Measurements from ENCODE around the gene UBE2C. TPM values are rescaled to one million over a fixed set of nuclear protein-coding genes. Genes with fewer than 3 reads are reported as not detected.
"Not testable (repeated sequence)": the region's sequence is repeated elsewhere in the genome, so short reads cannot be mapped to it uniquely, and the experiment has no call there.

UBE2C gene
- total RNA-seq, 1 donor from 2014 or later, result 33.0 TPM

- Mint-ChIP-seq H3K9me3 (ENCODE audit: unreplicated experiment) (peaks cover 3% of the 10 kb centered on the region), H3K27me3 (ENCODE audit: unreplicated experiment) (peaks cover 7% of the 10 kb centered on the region), H3K4me3 (ENCODE audit: unreplicated experiment) (no peak within 1 kb of the TSS), H3K27ac (ENCODE audit: unreplicated experiment) (peak within 1 kb of the TSS; percentile 33), H3K4me1 (ENCODE audit: low read depth, unreplicated experiment) (no peaks in the 10 kb centered on the region), H3K36me3 (ENCODE audit: unreplicated experiment) (no peaks in the 10 kb centered on the region)
- TF ChIP-seq CTCF (IDR thresholded peaks at IDR 0.05; ENCODE audit: partially characterized antibody, unreplicated experiment), result no peak
- DNase-seq, result no peak
Measured at GRCh38 chr20:45827030-45827652, 14.7 kb downstream of the UBE2C start, which contains the start of gene TNNC2. Gene TNNC2, minus strand, starts transcription at chr20:45827312. Its CDS starts 64 bp downstream, at chr20:45827248.

GRCh38 chr20:45827712-45828111 is 15.3 kb downstream of the UBE2C start:
- TF ChIP-seq CTCF (IDR thresholded peaks at IDR 0.05; ENCODE audit: partially characterized antibody, unreplicated experiment), result no peak
- no peak for DNase-seq
- no peak overlapping the region for H3K27ac Mint-ChIP-seq (ENCODE audit: unreplicated experiment)
- H3K4me1 Mint-ChIP-seq (ENCODE audit: low read depth, unreplicated experiment), result no peaks in the 10 kb centered on the region
- peaks cover 5% of the 10 kb centered on the region for H3K27me3 Mint-ChIP-seq (ENCODE audit: unreplicated experiment)
- no peaks in the 10 kb centered on the region for H3K36me3 Mint-ChIP-seq (ENCODE audit: unreplicated experiment)
- no peak overlapping the region for H3K4me3 Mint-ChIP-seq (ENCODE audit: unreplicated experiment)
- peaks cover 1% of the 10 kb centered on the region for H3K9me3 Mint-ChIP-seq (ENCODE audit: unreplicated experiment)

DNA sequence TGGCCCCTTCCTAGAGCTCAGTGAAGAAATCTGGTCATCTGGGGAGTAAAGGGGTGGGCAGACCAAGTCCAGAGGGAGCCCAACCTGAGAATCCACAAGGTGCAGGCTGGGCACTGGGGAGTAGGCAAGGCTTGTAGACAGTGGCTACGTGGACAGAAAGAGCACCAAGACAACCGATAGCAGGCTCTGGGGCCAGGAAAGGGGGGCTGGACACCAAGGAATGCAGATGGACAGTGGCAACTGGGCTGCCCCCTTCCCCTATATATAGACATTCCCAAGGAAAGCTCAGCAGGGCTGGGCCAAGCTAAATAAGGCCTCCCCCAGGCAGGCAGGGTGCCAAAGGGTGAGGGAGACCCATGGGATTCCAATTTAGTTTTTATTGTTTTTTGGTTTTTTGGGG is 16.1 kb downstream of the UBE2C start:
- H3K4me3 Mint-ChIP-seq (ENCODE audit: unreplicated experiment), result no peak overlapping the region
- no peaks in the 10 kb centered on the region for H3K4me1 Mint-ChIP-seq (ENCODE audit: low read depth, unreplicated experiment)
- TF ChIP-seq CTCF (IDR thresholded peaks at IDR 0.05; ENCODE audit: partially characterized antibody, unreplicated experiment), result no peak
- H3K9me3 Mint-ChIP-seq (ENCODE audit: unreplicated experiment), result peaks cover 1% of the 10 kb centered on the region
- H3K27ac Mint-ChIP-seq (ENCODE audit: unreplicated experiment), result no peak overlapping the region
- H3K27me3 Mint-ChIP-seq (ENCODE audit: unreplicated experiment), result peaks cover 5% of the 10 kb centered on the region
- DNase-seq, result no peak
- no peaks in the 10 kb centered on the region for H3K36me3 Mint-ChIP-seq (ENCODE audit: unreplicated experiment)

GRCh38 chr20:45829673-45830106 is 17.2 kb downstream of the UBE2C start:
- not testable (repeated sequence) for H3K9me3 Mint-ChIP-seq (ENCODE audit: unreplicated experiment); H3K27me3 Mint-ChIP-seq (ENCODE audit: unreplicated experiment); H3K4me3 Mint-ChIP-seq (ENCODE audit: unreplicated experiment); DNase-seq; H3K27ac Mint-ChIP-seq (ENCODE audit: unreplicated experiment); H3K4me1 Mint-ChIP-seq (ENCODE audit: low read depth, unreplicated experiment); H3K36me3 Mint-ChIP-seq (ENCODE audit: unreplicated experiment)

GRCh38 chr20:45832619-45833018 is 20.2 kb downstream of the UBE2C start:
- H3K27ac Mint-ChIP-seq (ENCODE audit: unreplicated experiment), result no peak overlapping the region
- TF ChIP-seq CTCF (IDR thresholded peaks at IDR 0.05; ENCODE audit: partially characterized antibody, unreplicated experiment), result no peak
- H3K4me3 Mint-ChIP-seq (ENCODE audit: unreplicated experiment), result peak overlapping the region; percentile 81
- H3K27me3 Mint-ChIP-seq (ENCODE audit: unreplicated experiment), result no peaks in the 10 kb centered on the region
- DNase-seq, result no peak
- H3K36me3 Mint-ChIP-seq (ENCODE audit: unreplicated experiment), result no peaks in the 10 kb centered on the region
- no peaks in the 10 kb centered on the region for H3K4me1 Mint-ChIP-seq (ENCODE audit: low read depth, unreplicated experiment)
- H3K9me3 Mint-ChIP-seq (ENCODE audit: unreplicated experiment), result no peaks in the 10 kb centered on the region
